Activated naive CD8-positive, alpha-beta T cell treated with anti-CD3 and anti-CD28 coated beads for 36 hours (primary cell): Measurements from ENCODE around the gene ZNF20. TPM values are rescaled to one million over a fixed set of nuclear protein-coding genes. Genes with fewer than 3 reads are reported as not detected.
"Not testable (repeated sequence)": the region's sequence is repeated elsewhere in the genome, so short reads cannot be mapped to it uniquely, and the experiment has no call there.

Experiments used
- DNase-seq: peaks from one replicate; pipeline ENCODE4 v3.0.0; 2021
- H3K27ac Mint-ChIP-seq: one replicate; pipeline ENCODE4 v1.8.0; 2022; ENCODE audit warnings: mild to moderate bottlenecking, moderate library complexity, mixed read lengths
- H3K27me3 Mint-ChIP-seq: one replicate; pipeline ENCODE4 v1.8.0; 2022; ENCODE audit warnings: mild to moderate bottlenecking, mixed read lengths
- H3K36me3 Mint-ChIP-seq: one replicate; pipeline ENCODE4 v1.8.0; 2021; ENCODE audit warnings: mild to moderate bottlenecking, mixed read lengths
- H3K4me1 Mint-ChIP-seq: one replicate; pipeline ENCODE4 v1.8.0; 2021; ENCODE audit warnings: mixed read lengths
- H3K4me3 Mint-ChIP-seq: one replicate; pipeline ENCODE4 v1.8.0; 2022; ENCODE audit warnings: mild to moderate bottlenecking, moderate library complexity, mixed read lengths
- H3K9me3 Mint-ChIP-seq: one replicate; pipeline ENCODE4 v1.8.0; 2022; ENCODE audit warnings: mixed read lengths
- total RNA-seq, 2 experiments: library from RNA; stranded (reverse); gene quantifications; one replicate each; pipeline ENCODE4 v1.2.3, GENCODE V29; 2021

ZNF20 gene
- total RNA-seq, 2 experiments from 2014 or later = 0.74 to 2.6 TPM

GRCh38 chr19:12092065-12092867 is 47.9 kb downstream of the ZNF20 start:
- H3K4me1 Mint-ChIP-seq = peaks cover 12% of the 10 kb centered on the region
- peaks cover 26% of the 10 kb centered on the region for H3K36me3 Mint-ChIP-seq
- DNase-seq = peak; percentile 83
- no peaks in the 10 kb centered on the region for H3K9me3 Mint-ChIP-seq
- H3K27ac Mint-ChIP-seq = peak overlapping the region; percentile 90
- peak overlapping the region; percentile 90 for H3K4me3 Mint-ChIP-seq
- peaks cover 9% of the 10 kb centered on the region for H3K27me3 Mint-ChIP-seq

GRCh38 chr19:12090807-12091206 is 49.3 kb downstream of the ZNF20 start:
- peaks cover 8% of the 10 kb centered on the region for H3K27me3 Mint-ChIP-seq
- peaks cover 12% of the 10 kb centered on the region for H3K4me1 Mint-ChIP-seq
- H3K4me3 Mint-ChIP-seq = peak overlapping the region; percentile 33
- peaks cover 3% of the 10 kb centered on the region for H3K9me3 Mint-ChIP-seq
- peak; percentile 60 for DNase-seq
- H3K27ac Mint-ChIP-seq = no peak overlapping the region
- H3K36me3 Mint-ChIP-seq = peaks cover 24% of the 10 kb centered on the region

DNA sequence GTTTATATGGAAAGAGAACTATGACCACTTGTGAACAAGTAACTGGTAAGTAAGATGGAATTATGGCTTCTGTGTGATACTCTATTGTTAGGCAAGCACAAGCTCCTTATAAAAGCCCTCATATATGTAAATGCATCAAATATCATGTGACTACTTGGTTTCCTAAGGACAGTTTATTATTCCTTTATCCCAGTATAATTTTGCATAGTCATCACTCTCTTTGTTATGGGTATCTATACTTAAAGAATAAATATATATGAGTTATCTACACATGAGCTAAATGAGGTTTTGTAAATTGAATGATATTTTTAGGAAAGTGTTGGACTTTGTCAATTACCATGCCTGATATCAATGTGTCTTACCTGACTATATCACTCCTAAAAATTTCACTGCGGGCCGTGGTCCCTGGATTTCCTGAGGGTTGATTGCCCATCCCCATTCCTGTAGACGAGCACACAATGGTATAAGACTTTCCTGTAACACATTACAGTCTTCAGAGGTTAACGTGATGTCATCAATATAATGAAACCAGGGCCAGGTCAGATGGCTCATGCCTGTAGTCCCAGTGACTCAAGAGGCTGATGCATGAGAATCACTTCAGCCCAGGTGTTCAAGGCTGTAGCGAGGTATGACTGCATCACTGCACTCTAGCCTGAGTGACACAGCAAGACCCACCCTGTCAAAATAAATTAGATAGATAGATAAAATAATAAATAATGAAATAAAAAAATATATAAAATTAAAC is 54.9 kb downstream of the ZNF20 start:
- DNase-seq = no peak
- Mint-ChIP-seq H3K27me3 (no peaks in the 10 kb centered on the region), H3K4me3 (no peak overlapping the region), H3K9me3 (peaks cover 27% of the 10 kb centered on the region), H3K27ac (no peak overlapping the region), H3K4me1 (no peaks in the 10 kb centered on the region), H3K36me3 (peaks cover 20% of the 10 kb centered on the region)

- peaks cover 34% of the 10 kb centered on the region for H3K9me3 Mint-ChIP-seq
- peaks cover 33% of the 10 kb centered on the region for H3K36me3 Mint-ChIP-seq
- H3K27ac Mint-ChIP-seq, H3K4me1 Mint-ChIP-seq, H3K4me3 Mint-ChIP-seq, DNase-seq, H3K27me3 Mint-ChIP-seq: not testable (repeated sequence)
Observed at GRCh38 chr19:12083336-12083735, 56.8 kb downstream of the ZNF20 start.

Other genes with a start within 250 kb of the ZNF20 start
- 10 to 100 TPM; 10.2 to 11.3 TPM for gene ZNF700, start 215.2 kb downstream of the ZNF20 start, total RNA-seq
- gene ZNF763, start 175.3 kb downstream of the ZNF20 start, total RNA-seq = under 1 TPM; 0.85 to 0.96 TPM
- gene ZNF433, start 104.7 kb downstream of the ZNF20 start, total RNA-seq = 1 to 10 TPM; 2.2 to 2.3 TPM
- 1 to 10 TPM; 1.1 TPM for gene ZNF878, start 87.4 kb downstream of the ZNF20 start, total RNA-seq
- 1 to 10 TPM; 4.0 to 4.8 TPM for gene ZNF844, start 75.6 kb downstream of the ZNF20 start, total RNA-seq
- 1 to 10 TPM; 3.9 to 4.0 TPM for gene ZNF625, start 16.4 kb upstream of the ZNF20 start, total RNA-seq
- 10 to 100 TPM; 11.6 to 12.9 TPM for gene ZNF136, start 22.7 kb upstream of the ZNF20 start, total RNA-seq
- 1 to 10 TPM; 5.6 to 6.6 TPM for gene ZNF44, start 154.5 kb upstream of the ZNF20 start, total RNA-seq
- gene ZNF563, start 193.3 kb upstream of the ZNF20 start, total RNA-seq = 1 to 10 TPM; 2.8 to 4.5 TPM
- gene ZNF442, start 225.3 kb upstream of the ZNF20 start, total RNA-seq = 1 to 10 TPM; 1.3 to 1.7 TPM